HepG2 (cell line): ENCODE results near the gene ADGRG1. TPM values are rescaled to one million over a fixed set of nuclear protein-coding genes. Genes with fewer than 3 reads are reported as not detected.

ENCODE experiments used
- ATAC-seq: fragments of 200-7000 bp; cut with Tn5 transposase; 3 replicates; pipeline ENCODE4 v1.9.1; 2020; ENCODE audit warnings: mild to moderate bottlenecking, moderate library complexity
- BruUV-seq: library from RNA; stranded (reverse); fragments of 400-500 nt; replicated peaks from 2 replicates; lab custom pipeline; 2021; lab: Mats Ljungman, UMichigan
- CTCF ChIA-PET: fragments of 300-600 bp; formaldehyde crosslinking; extraction: SDS; loops from one replicate; lab custom pipeline; 2021; ENCODE audit warnings: low total read pairs, inconsistent platforms, low intra/inter-chr PET ratio; lab: Yijun Ruan, JAX
- POLR2A ChIA-PET: fragments of 350-600 bp; sonication (Branson Sonifier 250); formaldehyde crosslinking; loops from one replicate; lab custom pipeline; 2020; ENCODE audit warnings: antibody characterized with exemption, inconsistent platforms; lab: Yijun Ruan, JAX
- DNase-seq: peaks from one replicate; pipeline ENCODE4 v3.0.0-alpha.2; 2015; ENCODE audit warnings: low spot score
- FAIRE-seq: peaks from 3 replicates; lab custom pipeline; 2011; peaks lifted over from hg19 to GRCh38; lab: Jason Lieb, UNC
- H2AFZ ChIP-seq: one replicate; pipeline ENCODE4 v1.6.1; 2011; ENCODE audit warnings: low read length, inconsistent platforms
- H3K27ac ChIP-seq: fragments of 300-600 bp; 3 replicates; pipeline ENCODE4 v1.8.0; 2011; ENCODE audit warnings: mixed run types, mild to moderate bottlenecking, mixed read lengths, low read length, inconsistent platforms; ENCODE audit not compliant: insufficient read depth; ENCODE audit errors: extremely low read length
- H3K27me3 ChIP-seq, 2 experiments: fragments of 200-600 bp in 1 of 2; 2 replicates in 1 of 2; 3 replicates in 1 of 2; pipeline versions ENCODE4 v1.6.0 to v1.8.0; 2011; ENCODE audit warnings: low read length in 2 of 2, mild to moderate bottlenecking in 2 of 2, moderate library complexity in 2 of 2, inconsistent platforms in 1 of 2; ENCODE audit not compliant: insufficient read depth in 2 of 2, control insufficient read depth in 1 of 2
- H3K36me3 ChIP-seq, 2 experiments: fragments of 200-600 bp in 1 of 2; replicated peaks in 1 of 2; 2 replicates in 1 of 2; 3 replicates in 1 of 2; pipeline versions ENCODE4 v1.5.1 to v1.8.0; 2011; ENCODE audit warnings: low read length in 2 of 2, inconsistent platforms in 1 of 2; ENCODE audit not compliant: insufficient read depth in 2 of 2, control insufficient read depth in 1 of 2
- H3K4me1 ChIP-seq: 2 replicates; pipeline ENCODE4 v1.5.1; 2012; ENCODE audit warnings: low read length, inconsistent platforms; ENCODE audit not compliant: insufficient read depth
- H3K4me2 ChIP-seq: 2 replicates; pipeline ENCODE4 v1.6.0; 2011; ENCODE audit warnings: low read depth, low read length, inconsistent platforms
- H3K4me3 ChIP-seq, 3 experiments: fragments of 200-600 bp in 1 of 3; sonication (generic), shearing (Covaris generic) in 1 of 3; replicated peaks in 1 of 3; 2 replicates each; pipeline ENCODE4 v1.5.1; 2011 to 2016; ENCODE audit warnings: low read length in 3 of 3, inconsistent platforms in 2 of 3, low read depth in 2 of 3, mild to moderate bottlenecking in 2 of 3, control low read depth in 1 of 3, mixed read lengths in 1 of 3; ENCODE audit not compliant: insufficient read depth in 1 of 3
- H3K79me2 ChIP-seq: one replicate; pipeline ENCODE4 v1.6.1; 2011; ENCODE audit warnings: low read length, inconsistent platforms; ENCODE audit not compliant: insufficient read depth
- H3K9ac ChIP-seq: 2 replicates; pipeline ENCODE4 v1.6.0; 2011; ENCODE audit warnings: mild to moderate bottlenecking, low read depth, low read length, inconsistent platforms; ENCODE audit not compliant: insufficient read depth
- H3K9me3 ChIP-seq: 2 replicates; pipeline ENCODE4 v1.5.1; 2012; ENCODE audit warnings: mild to moderate bottlenecking, low read length
- H4K20me1 ChIP-seq: 2 replicates; pipeline ENCODE4 v1.6.0; 2011; ENCODE audit warnings: inconsistent platforms, mild to moderate bottlenecking, low read length, moderate library complexity; ENCODE audit not compliant: insufficient read depth
- ATF7 ChIP-seq, 2 experiments: fragments of 450-650 bp in 1 of 2; sonication (generic) in 1 of 2; formaldehyde crosslinking in 1 of 2; IDR thresholded peaks; 2 replicates each; pipeline versions ENCODE4 v1.4.0 to v1.6.1; 2016 to 2020; ENCODE audit warnings: antibody characterized with exemption in 1 of 2, mild to moderate bottlenecking in 1 of 2, missing genetic modification reagents in 1 of 2
- DPF2 ChIP-seq: sonication (generic); formaldehyde crosslinking; IDR thresholded peaks from 2 replicates; pipeline ENCODE4 v1.4.0; 2020; ENCODE audit warnings: mild to moderate bottlenecking, low read depth, missing genetic modification reagents, borderline replicate concordance
- FOXO4 ChIP-seq: sonication (generic); formaldehyde crosslinking; conservative IDR thresholded peaks from 2 replicates; pipeline ENCODE4 v1.8.1; 2023; ENCODE audit warnings: missing genetic modification reagents
- HES4 ChIP-seq: sonication (generic); formaldehyde crosslinking; IDR thresholded peaks from 2 replicates; pipeline ENCODE4 v1.9.0; 2021; ENCODE audit warnings: mild to moderate bottlenecking, missing genetic modification reagents, borderline replicate concordance
- HNRNPL ChIP-seq: fragments of 200-400 bp; formaldehyde crosslinking; IDR thresholded peaks from 2 replicates; pipeline ENCODE4 v1.6.1; 2017; ENCODE audit warnings: mild to moderate bottlenecking, low read depth, low read length
- NBN ChIP-seq: fragments of 450-650 bp; conservative IDR thresholded peaks from 2 replicates; pipeline ENCODE4 v1.6.1; 2017
- PHF20 ChIP-seq: sonication (generic); formaldehyde crosslinking; IDR thresholded peaks from 2 replicates; pipeline ENCODE4 v1.5.0; 2020; ENCODE audit warnings: mild to moderate bottlenecking, missing genetic modification reagents
- SOX6 ChIP-seq, 2 experiments: fragments of 450-650 bp in 1 of 2; sonication (generic) in 1 of 2; formaldehyde crosslinking in 1 of 2; IDR thresholded peaks; 2 replicates each; pipeline versions ENCODE4 v1.4.0 to v1.6.1; 2017 to 2020; ENCODE audit warnings: antibody characterized with exemption in 1 of 2, mild to moderate bottlenecking in 1 of 2, missing genetic modification reagents in 1 of 2
- ZMYM3 ChIP-seq: sonication (generic); formaldehyde crosslinking; IDR thresholded peaks from 2 replicates; pipeline ENCODE4 v1.5.1; 2020; ENCODE audit warnings: mild to moderate bottlenecking, missing genetic modification reagents
- ZNF275 ChIP-seq: sonication (generic); formaldehyde crosslinking; IDR thresholded peaks from 2 replicates; pipeline ENCODE4 v1.8.0; 2022; ENCODE audit warnings: missing genetic modification reagents, mild to moderate bottlenecking, inconsistent platforms, borderline replicate concordance
- ZNF337 ChIP-seq: sonication (generic); formaldehyde crosslinking; IDR thresholded peaks from 2 replicates; pipeline ENCODE4 v1.5.1; 2020; ENCODE audit warnings: missing genetic modification reagents, low read depth, mild to moderate bottlenecking, borderline replicate concordance
- ZNF350 ChIP-seq: sonication (generic); formaldehyde crosslinking; IDR thresholded peaks from 2 replicates; pipeline ENCODE4 v1.4.0; 2020; ENCODE audit warnings: mild to moderate bottlenecking, low read depth, missing genetic modification reagents, borderline replicate concordance
- ZNF646 ChIP-seq: sonication (generic); formaldehyde crosslinking; IDR thresholded peaks from 2 replicates; pipeline ENCODE4 v1.9.0; 2021; ENCODE audit warnings: mild to moderate bottlenecking, missing genetic modification reagents
- ZNF768 ChIP-seq: sonication (generic); formaldehyde crosslinking; IDR thresholded peaks from 2 replicates; pipeline ENCODE4 v1.4.0; 2020; ENCODE audit warnings: missing genetic modification reagents
- WGBS: methylation state at CpG from one replicate; pipeline ENCODE4 v1.1.6; 2017; ENCODE audit warnings: low lambda C conversion rate; 5-methylcytosine and 5-hydroxymethylcytosine counted together
- in situ Hi-C: cut with HindIII; loops from 2 replicates; pipeline ENCODE4 v1.10.0; 2017; ENCODE audit warnings: low pct_unique_long_range_greater_than_20kb; ENCODE audit not compliant: extremely low pct_ligation_motif_present
- intact Hi-C: fragments of 100-400 bp; cut with micrococcal nuclease; formaldehyde crosslinking; loops from one replicate; pipeline ENCODE4 v1.10.0; 2022; ENCODE audit not compliant: unreplicated experiment
- polyA plus RNA-seq, 8 experiments: library from polyadenylated mRNA; depleted of rRNA in 3 of 8; stranded (reverse) in 7 of 8; unstranded in 1 of 8; fragments of >200 nt; fragmentation: Illumina TruSeq in 4 of 8; extraction: Trizol in 4 of 8; gene quantifications; 2 replicates each; pipeline versions ENCODE4 v1.2.1 to v1.2.3, GENCODE V29; 2011 to 2016; ENCODE audit warnings: low read depth in 4 of 8, missing spikeins in 1 of 8, mixed read lengths in 1 of 8; ENCODE audit not compliant: insufficient read depth in 1 of 8
- total RNA-seq, 5 experiments: library from RNA; depleted of rRNA; stranded (reverse); fragments of >200 nt; fragmentation: Illumina TruSeq; extraction: Trizol; gene quantifications; 2 replicates each; pipeline ENCODE4 v1.2.3, GENCODE V29; 2016; ENCODE audit warnings: low read depth in 1 of 5

The ADGRG1 gene
- total and polyA plus RNA-seq, 2 of the 13 experiments (the other 11 are each of a cell fraction or from before 2014, with no cell fraction given): 2.7 to 5.9 TPM

GRCh38 chr16:57633383-57634064, 5.1 kb downstream of the ADGRG1 start:
- no TSS peak for BruUV-seq
- H3K9me3 ChIP-seq: no peaks in the 10 kb centered on the region
- intact Hi-C loops (no loop called here), in situ Hi-C loops (no loop called here)
- no peak overlapping the region for H3K4me3 ChIP-seq
- H3K9ac ChIP-seq: no peak overlapping the region
- WGBS: 88% methylated on average over 11 of the region's 11 CpGs
- CTCF ChIA-PET: interaction anchor here (1.2 kb wide), 1 partner anchor 14 kb away, joined by 5 read pairs; no protein-coding TSS in a partner anchor
- no peak overlapping the region for H3K27ac ChIP-seq
- no peaks in the 10 kb centered on the region for H3K27me3 ChIP-seq
- FAIRE-seq (no peak), ATAC-seq (no peak), DNase-seq (no peak)
- H2AFZ ChIP-seq: no peak overlapping the region
- H3K36me3 ChIP-seq: no peaks in the 10 kb centered on the region
- peaks cover 56% of the 10 kb centered on the region for H3K4me1 ChIP-seq
- no peaks in the 10 kb centered on the region for H3K79me2 ChIP-seq
- no peaks in the 10 kb centered on the region for H4K20me1 ChIP-seq
- POLR2A ChIA-PET: interaction anchor here (3.9 to 6.9 kb wide), 2 partner anchors 12 to 26 kb away, joined by 33 to 127 read pairs; no protein-coding TSS in a partner anchor
- no peak overlapping the region for H3K4me2 ChIP-seq
- TF ChIP-seq FOXO4 (CRISPR knock-in tag) (0 out of 2 replicates have a peak, but pooled peaks have one; percentile 69), ZNF350 (CRISPR knock-in tag) (0 out of 2 replicates have a peak, but pooled peaks have one; percentile 6), PHF20 (CRISPR knock-in tag) (no peak), ZNF275 (CRISPR knock-in tag) (no peak), ZNF646 (no peak), HES4 (no peak), SOX6 (IDR thresholded peaks at IDR 0.05) (no peak), SOX6 (CRISPR knock-in tag; IDR thresholded peaks at IDR 0.05) (0 out of 2 replicates have a peak, but pooled peaks have one; percentile 12), DPF2 (no peak), ZMYM3 (0 out of 2 replicates have a peak, but pooled peaks have one; percentile 14), ATF7 (IDR thresholded peaks at IDR 0.05) (no peak), ATF7 (CRISPR knock-in tag; IDR thresholded peaks at IDR 0.05) (no peak), ZNF768 (CRISPR knock-in tag) (peak; percentile 98), NBN (no peak), HNRNPL (no peak), ZNF337 (CRISPR knock-in tag) (no peak)
